HepG2 (cell line): ENCODE data around the gene CAPN9. TPM values are rescaled to one million over a fixed set of nuclear protein-coding genes. Genes with fewer than 3 reads are reported as not detected.
A peak's percentile ranks its signal among the peaks of the same experiment; 100 is the strongest.

Experiments
- AGO1 ChIP-seq: fragments of 200-400 bp; formaldehyde crosslinking; IDR thresholded peaks from 2 replicates; pipeline ENCODE4 v1.6.1; 2017; ENCODE audit warnings: mild to moderate bottlenecking, low read depth, low read length, moderate library complexity; ENCODE audit not compliant: poor library complexity, severe bottlenecking
- ELF3 ChIP-seq: IDR thresholded peaks from 2 replicates; pipeline ENCODE4 v1.6.1; 2016; ENCODE audit warnings: missing genetic modification reagents, missing compliant biosample characterization
- MYC ChIP-seq: sonication (generic); formaldehyde crosslinking; IDR thresholded peaks from 2 replicates; pipeline ENCODE4 v1.9.0; 2021; ENCODE audit warnings: missing genetic modification reagents, borderline replicate concordance
- NCOA5 ChIP-seq: sonication (generic); formaldehyde crosslinking; IDR thresholded peaks from 2 replicates; pipeline ENCODE4 v1.4.0; 2020; ENCODE audit warnings: missing genetic modification reagents
- NR2C2 ChIP-seq: sonication (generic); formaldehyde crosslinking; IDR thresholded peaks from 2 replicates; pipeline ENCODE4 v1.4.0; 2020; ENCODE audit warnings: missing genetic modification reagents, mild to moderate bottlenecking, moderate library complexity, borderline replicate concordance
- PAWR ChIP-seq: sonication (generic); formaldehyde crosslinking; IDR thresholded peaks from 2 replicates; pipeline ENCODE4 v1.4.0; 2020; ENCODE audit warnings: missing genetic modification reagents, mild to moderate bottlenecking, borderline replicate concordance
- SMAD3 ChIP-seq: sonication (generic); formaldehyde crosslinking; IDR thresholded peaks from 2 replicates; pipeline ENCODE4 v1.4.0; 2020; ENCODE audit warnings: missing genetic modification reagents
- SNAI1 ChIP-seq: sonication (generic); formaldehyde crosslinking; IDR thresholded peaks from 2 replicates; pipeline ENCODE4 v1.5.0; 2020; ENCODE audit warnings: mild to moderate bottlenecking, missing genetic modification reagents, borderline replicate concordance
- ZBTB8A ChIP-seq: sonication (generic); formaldehyde crosslinking; IDR thresholded peaks from 2 replicates; pipeline ENCODE4 v1.4.0; 2020; ENCODE audit warnings: mild to moderate bottlenecking, low read depth, missing genetic modification reagents, borderline replicate concordance
- ZMAT3 ChIP-seq: sonication (generic); formaldehyde crosslinking; conservative IDR thresholded peaks from 2 replicates; pipeline ENCODE4 v1.7.0; 2021; ENCODE audit warnings: missing genetic modification reagents
- ZNF75D ChIP-seq: sonication (generic); formaldehyde crosslinking; IDR thresholded peaks from 2 replicates; pipeline ENCODE4 v1.8.1; 2023; ENCODE audit warnings: missing genetic modification reagents, mild to moderate bottlenecking, borderline replicate concordance
- ZNF839 ChIP-seq: sonication (generic); formaldehyde crosslinking; IDR thresholded peaks from 2 replicates; pipeline ENCODE4 v1.4.0; 2020; ENCODE audit warnings: missing genetic modification reagents, mild to moderate bottlenecking, borderline replicate concordance
- polyA plus RNA-seq, 8 experiments: library from polyadenylated mRNA; depleted of rRNA in 3 of 8; stranded (reverse) in 7 of 8; unstranded in 1 of 8; fragments of >200 nt; fragmentation: Illumina TruSeq in 4 of 8; extraction: Trizol in 4 of 8; gene quantifications; 2 replicates each; pipeline versions ENCODE4 v1.2.1 to v1.2.3, GENCODE V29; 2011 to 2016; ENCODE audit warnings: low read depth in 4 of 8, missing spikeins in 1 of 8, mixed read lengths in 1 of 8; ENCODE audit not compliant: insufficient read depth in 1 of 8
- total RNA-seq, 5 experiments: library from RNA; depleted of rRNA; stranded (reverse); fragments of >200 nt; fragmentation: Illumina TruSeq; extraction: Trizol; gene quantifications; 2 replicates each; pipeline ENCODE4 v1.2.3, GENCODE V29; 2016; ENCODE audit warnings: low read depth in 1 of 5
- TF ChIP-seq, protein P1 (sequence below): sonication (generic); formaldehyde crosslinking; IDR thresholded peaks from 2 replicates; pipeline ENCODE4 v1.4.0; 2020; ENCODE audit warnings: low read depth, missing genetic modification reagents
- TF ChIP-seq, protein P2 (sequence below): sonication (generic); formaldehyde crosslinking; IDR thresholded peaks from 2 replicates; pipeline ENCODE4 v1.9.0; 2021; ENCODE audit warnings: mild to moderate bottlenecking, missing genetic modification reagents
- TF ChIP-seq, protein P3 (sequence below): fragments of 450-650 bp; IDR thresholded peaks from 2 replicates; pipeline ENCODE4 v1.6.1; 2017
- TF ChIP-seq, protein P4 (sequence below): IDR thresholded peaks from 2 replicates; pipeline ENCODE4 v1.6.1; 2016; ENCODE audit warnings: mild to moderate bottlenecking, missing biosample characterization, missing genetic modification reagents

Gene CAPN9
- total and polyA plus RNA-seq, 2 of the 13 experiments (the other 11 are each of a cell fraction or from before 2014, with no cell fraction given): 0.04 to 0.31 TPM

DNA sequence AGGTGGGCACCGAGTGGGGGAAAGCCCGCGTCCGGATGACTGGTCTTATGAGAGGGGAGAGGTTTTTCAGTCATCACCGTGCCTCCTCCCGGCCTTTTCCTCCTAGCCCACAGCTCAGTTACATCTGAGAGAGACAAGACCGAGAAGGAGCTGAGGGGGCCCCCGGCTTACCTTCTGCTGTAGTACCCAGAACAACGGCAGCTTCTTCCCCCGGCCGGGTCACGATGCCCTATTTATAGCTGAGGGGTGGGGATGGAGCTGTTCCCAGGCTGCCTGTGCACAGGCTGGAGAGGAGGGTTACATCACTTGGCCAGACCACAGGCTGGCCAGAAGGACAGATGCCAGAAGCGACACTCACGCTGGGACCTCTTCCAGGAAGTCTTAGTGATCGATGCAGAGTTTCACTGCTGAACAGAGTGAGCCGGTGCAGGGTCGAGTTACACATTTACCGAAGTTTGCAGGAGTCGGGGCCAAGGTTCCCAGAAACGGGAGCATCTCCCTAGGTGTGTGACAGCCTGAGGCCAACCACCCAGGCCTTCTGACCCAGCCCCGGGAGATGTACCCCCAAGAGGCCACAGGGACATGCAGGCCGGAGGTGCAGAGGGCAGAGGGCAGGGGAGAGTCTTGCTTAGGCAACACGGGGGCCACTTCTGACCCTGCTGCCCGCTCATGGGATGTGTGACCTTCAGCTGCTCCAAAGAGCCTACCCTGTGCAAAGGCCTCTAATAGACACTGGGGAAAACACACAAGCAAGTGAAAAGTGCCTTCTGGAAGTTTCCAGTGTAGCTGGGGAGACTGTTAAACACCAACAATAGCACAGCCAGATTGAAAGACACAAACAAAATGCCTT lies 33.0 kb upstream of the CAPN9 start, which contains the start of gene AGT (continued):
- TF ChIP-seq, protein P1, sequence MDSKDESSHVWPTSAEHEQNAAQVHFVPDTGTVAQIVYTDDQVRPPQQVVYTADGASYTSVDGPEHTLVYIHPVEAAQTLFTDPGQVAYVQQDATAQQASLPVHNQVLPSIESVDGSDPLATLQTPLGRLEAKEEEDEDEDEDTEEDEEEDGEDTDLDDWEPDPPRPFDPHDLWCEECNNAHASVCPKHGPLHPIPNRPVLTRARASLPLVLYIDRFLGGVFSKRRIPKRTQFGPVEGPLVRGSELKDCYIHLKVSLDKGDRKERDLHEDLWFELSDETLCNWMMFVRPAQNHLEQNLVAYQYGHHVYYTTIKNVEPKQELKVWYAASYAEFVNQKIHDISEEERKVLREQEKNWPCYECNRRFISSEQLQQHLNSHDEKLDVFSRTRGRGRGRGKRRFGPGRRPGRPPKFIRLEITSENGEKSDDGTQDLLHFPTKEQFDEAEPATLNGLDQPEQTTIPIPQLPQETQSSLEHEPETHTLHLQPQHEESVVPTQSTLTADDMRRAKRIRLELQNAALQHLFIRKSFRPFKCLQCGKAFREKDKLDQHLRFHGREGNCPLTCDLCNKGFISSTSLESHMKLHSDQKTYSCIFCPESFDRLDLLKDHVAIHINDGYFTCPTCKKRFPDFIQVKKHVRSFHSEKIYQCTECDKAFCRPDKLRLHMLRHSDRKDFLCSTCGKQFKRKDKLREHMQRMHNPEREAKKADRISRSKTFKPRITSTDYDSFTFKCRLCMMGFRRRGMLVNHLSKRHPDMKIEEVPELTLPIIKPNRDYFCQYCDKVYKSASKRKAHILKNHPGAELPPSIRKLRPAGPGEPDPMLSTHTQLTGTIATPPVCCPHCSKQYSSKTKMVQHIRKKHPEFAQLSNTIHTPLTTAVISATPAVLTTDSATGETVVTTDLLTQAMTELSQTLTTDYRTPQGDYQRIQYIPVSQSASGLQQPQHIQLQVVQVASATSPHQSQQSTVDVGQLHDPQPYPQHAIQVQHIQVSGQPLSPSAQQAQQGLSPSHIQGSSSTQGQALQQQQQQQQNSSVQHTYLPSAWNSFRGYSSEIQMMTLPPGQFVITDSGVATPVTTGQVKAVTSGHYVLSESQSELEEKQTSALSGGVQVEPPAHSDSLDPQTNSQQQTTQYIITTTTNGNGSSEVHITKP: peak; percentile 83
- TF ChIP-seq, protein P2, sequence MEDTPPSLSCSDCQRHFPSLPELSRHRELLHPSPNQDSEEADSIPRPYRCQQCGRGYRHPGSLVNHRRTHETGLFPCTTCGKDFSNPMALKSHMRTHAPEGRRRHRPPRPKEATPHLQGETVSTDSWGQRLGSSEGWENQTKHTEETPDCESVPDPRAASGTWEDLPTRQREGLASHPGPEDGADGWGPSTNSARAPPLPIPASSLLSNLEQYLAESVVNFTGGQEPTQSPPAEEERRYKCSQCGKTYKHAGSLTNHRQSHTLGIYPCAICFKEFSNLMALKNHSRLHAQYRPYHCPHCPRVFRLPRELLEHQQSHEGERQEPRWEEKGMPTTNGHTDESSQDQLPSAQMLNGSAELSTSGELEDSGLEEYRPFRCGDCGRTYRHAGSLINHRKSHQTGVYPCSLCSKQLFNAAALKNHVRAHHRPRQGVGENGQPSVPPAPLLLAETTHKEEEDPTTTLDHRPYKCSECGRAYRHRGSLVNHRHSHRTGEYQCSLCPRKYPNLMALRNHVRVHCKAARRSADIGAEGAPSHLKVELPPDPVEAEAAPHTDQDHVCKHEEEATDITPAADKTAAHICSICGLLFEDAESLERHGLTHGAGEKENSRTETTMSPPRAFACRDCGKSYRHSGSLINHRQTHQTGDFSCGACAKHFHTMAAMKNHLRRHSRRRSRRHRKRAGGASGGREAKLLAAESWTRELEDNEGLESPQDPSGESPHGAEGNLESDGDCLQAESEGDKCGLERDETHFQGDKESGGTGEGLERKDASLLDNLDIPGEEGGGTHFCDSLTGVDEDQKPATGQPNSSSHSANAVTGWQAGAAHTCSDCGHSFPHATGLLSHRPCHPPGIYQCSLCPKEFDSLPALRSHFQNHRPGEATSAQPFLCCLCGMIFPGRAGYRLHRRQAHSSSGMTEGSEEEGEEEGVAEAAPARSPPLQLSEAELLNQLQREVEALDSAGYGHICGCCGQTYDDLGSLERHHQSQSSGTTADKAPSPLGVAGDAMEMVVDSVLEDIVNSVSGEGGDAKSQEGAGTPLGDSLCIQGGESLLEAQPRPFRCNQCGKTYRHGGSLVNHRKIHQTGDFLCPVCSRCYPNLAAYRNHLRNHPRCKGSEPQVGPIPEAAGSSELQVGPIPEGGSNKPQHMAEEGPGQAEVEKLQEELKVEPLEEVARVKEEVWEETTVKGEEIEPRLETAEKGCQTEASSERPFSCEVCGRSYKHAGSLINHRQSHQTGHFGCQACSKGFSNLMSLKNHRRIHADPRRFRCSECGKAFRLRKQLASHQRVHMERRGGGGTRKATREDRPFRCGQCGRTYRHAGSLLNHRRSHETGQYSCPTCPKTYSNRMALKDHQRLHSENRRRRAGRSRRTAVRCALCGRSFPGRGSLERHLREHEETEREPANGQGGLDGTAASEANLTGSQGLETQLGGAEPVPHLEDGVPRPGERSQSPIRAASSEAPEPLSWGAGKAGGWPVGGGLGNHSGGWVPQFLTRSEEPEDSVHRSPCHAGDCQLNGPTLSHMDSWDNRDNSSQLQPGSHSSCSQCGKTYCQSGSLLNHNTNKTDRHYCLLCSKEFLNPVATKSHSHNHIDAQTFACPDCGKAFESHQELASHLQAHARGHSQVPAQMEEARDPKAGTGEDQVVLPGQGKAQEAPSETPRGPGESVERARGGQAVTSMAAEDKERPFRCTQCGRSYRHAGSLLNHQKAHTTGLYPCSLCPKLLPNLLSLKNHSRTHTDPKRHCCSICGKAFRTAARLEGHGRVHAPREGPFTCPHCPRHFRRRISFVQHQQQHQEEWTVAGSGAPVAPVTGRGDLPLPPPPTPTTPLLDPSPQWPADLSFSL (CRISPR knock-in tag): peak; percentile 84
- TF ChIP-seq ZNF839 (CRISPR knock-in tag): 0 out of 2 replicates have a peak, but pooled peaks have one; percentile 13
- peak; percentile 86 for TF ChIP-seq MYC
- 0 out of 2 replicates have a peak, but pooled peaks have one; percentile 80 for TF ChIP-seq PAWR
- peak; percentile 99 for TF ChIP-seq ZMAT3
- TF ChIP-seq ELF3 (CRISPR knock-in tag): peak; percentile 96
- TF ChIP-seq NR2C2 (CRISPR knock-in tag): peak; percentile 98
- TF ChIP-seq, protein P3, sequence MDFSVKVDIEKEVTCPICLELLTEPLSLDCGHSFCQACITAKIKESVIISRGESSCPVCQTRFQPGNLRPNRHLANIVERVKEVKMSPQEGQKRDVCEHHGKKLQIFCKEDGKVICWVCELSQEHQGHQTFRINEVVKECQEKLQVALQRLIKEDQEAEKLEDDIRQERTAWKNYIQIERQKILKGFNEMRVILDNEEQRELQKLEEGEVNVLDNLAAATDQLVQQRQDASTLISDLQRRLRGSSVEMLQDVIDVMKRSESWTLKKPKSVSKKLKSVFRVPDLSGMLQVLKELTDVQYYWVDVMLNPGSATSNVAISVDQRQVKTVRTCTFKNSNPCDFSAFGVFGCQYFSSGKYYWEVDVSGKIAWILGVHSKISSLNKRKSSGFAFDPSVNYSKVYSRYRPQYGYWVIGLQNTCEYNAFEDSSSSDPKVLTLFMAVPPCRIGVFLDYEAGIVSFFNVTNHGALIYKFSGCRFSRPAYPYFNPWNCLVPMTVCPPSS: no peak
- TF ChIP-seq ZBTB8A (CRISPR knock-in tag): no peak
- no peak for TF ChIP-seq ZNF75D (CRISPR knock-in tag)
- peak; percentile 97 for TF ChIP-seq SNAI1 (CRISPR knock-in tag)
- TF ChIP-seq SMAD3: peak; percentile 97
- TF ChIP-seq AGO1: no peak
- TF ChIP-seq, protein P4, sequence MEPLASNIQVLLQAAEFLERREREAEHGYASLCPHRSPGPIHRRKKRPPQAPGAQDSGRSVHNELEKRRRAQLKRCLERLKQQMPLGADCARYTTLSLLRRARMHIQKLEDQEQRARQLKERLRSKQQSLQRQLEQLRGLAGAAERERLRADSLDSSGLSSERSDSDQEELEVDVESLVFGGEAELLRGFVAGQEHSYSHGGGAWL (CRISPR knock-in tag): no peak
- no peak for TF ChIP-seq NCOA5
